GM21423 (cell line): ENCODE data around the gene HEXIM1.
"Not testable (repeated sequence)": the region's sequence is repeated elsewhere in the genome, so short reads cannot be mapped to it uniquely, and the experiment has no call there.

Source experiments
- ATAC-seq: cut with Tn5 transposase; IDR thresholded peaks from one replicate; pipeline ENCODE4 v1.9.1; 2021; ENCODE audit warnings: mild to moderate bottlenecking, moderate library complexity; ENCODE audit not compliant: unreplicated experiment

Gene HEXIM1

DNA sequence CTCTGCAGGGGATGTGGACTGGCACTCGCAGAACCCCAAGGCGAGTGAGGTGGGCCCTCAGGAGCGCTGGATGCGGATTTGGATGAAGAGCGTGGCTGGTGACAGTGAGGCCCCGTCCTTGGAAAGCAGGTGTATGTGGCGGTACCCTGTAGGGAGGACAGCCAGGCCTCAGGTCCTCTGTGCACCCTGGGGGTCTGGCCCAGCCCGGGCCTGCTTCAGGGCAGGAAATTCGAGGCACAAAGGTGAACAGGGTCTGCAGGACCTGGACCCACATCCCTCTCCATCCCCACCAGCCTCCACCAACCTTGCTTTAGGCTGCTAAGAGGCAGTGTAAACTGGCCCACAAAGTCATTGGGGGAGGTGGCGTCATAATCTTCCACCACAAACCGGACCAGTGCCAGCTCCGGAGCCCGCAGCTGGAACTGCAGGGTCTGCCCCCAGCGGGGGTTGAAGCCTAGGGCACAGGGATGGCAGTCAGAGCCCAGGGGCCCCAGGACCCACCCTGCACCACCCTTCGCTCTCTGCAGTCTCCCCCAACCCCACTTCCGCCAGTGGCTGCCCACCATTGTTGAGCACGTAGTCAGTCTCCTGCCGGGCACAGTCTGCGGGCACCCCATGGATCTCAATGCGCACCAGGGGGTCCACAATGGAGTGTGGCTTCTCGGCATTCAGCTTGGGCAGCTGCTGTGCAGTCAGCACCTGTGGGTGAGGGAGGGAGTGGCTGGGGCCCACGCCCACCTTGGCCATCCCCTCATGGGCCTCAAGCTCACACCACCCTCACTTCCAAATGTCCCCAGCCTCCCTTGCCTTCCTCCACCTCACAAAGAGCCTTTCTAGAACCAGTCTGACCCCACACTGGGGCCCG lies 35.5 kb upstream of the HEXIM1 start:
- no peak for ATAC-seq

DNA sequence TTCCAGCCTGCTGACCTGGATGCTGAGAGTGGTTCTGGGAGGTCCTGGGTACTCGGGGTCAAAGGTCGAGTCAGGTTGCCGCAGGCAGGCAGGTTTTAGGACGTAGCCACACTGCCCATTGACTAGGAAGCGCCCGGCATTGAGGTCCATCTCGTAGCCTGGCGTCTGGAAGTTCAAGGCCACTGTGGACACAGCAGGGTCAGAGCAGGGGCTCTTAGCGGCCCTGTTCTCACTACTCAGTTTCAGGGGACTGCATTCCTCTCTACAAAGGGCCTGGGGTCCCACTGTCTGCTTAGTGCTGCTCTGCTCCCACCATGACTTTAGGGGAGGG lies 34.9 kb upstream of the HEXIM1 start:
- no peak for ATAC-seq

DNA sequence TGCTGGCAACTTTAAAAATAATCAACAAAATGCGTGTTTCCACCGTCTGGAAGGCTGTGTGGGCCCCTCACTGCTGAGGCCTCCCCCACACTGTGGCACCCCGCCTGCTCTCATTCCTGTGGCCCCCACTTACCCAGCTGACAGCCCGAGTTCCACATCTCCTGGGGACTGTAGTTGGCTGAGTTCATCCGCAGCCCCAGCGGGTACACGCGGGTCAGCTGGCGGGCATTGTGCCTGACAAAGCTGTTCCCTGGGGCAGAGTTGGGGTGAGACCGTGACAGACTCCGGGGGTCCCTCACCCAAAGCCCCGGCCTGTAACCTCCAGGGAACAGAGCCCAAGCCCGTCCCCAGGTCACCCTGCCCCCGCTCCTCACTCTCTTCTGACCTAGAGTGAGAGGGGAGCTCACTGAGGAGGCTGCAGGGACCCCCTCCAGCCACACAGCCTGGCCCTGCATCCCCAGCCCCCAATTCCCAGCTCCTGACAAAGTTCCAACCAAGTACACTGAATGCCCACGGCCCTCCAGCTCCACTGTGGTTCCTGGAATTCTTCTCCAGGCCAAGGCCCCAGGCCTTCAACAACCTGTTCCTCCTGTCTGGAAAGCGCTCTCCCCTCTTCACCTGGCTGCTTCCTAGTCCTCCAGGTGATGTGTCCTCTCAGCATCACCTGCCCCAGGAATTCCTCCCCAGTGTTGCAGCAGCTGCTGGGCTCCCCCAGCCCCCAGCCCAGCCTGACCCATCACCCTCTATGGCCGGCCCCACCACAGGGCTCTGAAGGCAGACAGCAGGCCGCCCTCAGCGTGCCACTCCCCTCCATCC lies 34.0 kb upstream of the HEXIM1 start:
- no peak for ATAC-seq

DNA sequence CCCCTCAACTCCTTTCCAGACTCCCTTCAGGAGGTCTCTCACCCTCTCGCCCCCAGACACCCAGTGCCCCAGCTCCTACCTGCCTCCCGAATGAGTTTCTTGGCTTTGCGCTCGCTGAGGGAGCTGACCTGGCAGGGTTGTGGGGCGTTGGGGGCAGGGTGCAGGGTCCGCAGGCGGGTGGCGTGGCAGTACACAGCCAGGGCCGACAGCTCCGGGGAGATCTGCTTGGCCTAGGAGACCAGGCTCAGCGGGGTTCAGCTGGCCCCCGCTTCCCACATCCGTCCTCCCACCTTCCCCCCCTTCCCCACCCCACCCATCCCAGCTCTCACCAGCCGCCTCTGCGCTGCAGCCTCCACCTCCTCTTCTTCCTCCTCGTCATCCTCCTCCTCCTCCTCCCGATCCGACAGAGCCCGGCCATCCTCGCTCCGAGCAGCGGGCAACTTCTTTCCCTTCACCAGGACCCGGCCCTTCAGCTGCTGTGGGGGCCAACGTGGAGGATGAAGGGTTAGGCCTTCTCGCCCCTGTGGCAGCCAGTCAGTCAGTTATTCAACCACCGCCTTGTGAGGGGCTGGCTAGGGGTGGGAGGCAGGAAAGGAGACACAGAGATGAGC lies 33.2 kb upstream of the HEXIM1 start:
- no peak for ATAC-seq

DNA sequence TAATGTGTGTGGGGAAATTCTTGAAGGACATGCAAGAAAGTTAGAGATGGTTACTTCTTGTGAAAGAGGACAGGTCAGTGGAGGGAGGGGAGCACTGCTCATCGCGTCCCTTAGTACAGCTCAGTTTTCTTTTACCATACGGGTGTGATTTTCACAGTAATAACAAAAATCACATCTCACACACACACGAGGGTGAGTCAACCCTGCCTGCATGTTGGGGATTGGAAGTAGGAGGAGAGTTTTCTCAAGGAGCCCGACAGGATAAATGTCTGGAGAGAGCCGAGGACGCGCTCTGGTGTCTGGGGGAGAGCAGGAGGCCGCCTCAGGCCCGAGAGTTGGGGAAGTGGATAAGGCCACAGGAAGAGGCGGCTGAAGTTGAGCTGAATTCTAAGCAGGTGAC lies 32.4 kb upstream of the HEXIM1 start:
- no peak for ATAC-seq

DNA sequence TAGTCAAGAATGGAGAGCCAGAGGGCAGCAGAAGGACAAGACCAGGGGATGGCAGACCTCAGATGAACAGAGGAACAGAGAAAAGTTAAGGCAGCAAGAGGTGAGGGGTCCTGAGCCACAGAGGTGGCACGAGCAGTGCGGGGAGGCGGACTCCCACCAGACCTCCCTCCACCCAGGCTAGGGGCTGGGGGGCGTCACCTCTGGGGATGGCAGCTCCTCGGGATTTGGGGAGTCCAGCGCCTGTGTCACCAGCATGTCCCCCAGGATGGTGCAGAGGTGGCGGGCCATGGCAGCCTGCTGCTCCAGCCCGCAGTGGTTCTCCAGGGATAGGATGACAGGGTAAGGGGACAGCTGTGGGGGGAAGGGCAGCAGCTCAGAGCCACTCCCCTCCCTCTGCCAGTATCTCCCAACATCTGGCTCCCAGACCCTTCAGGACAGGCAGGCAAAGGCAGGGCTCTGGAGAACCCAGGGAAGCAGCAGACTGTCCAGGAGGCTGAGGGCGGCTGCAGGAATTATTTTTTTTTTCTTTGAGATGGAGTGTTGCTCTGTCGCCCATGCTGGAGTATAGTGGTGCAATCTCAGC lies 31.8 kb upstream of the HEXIM1 start:
- ATAC-seq, result no peak

DNA sequence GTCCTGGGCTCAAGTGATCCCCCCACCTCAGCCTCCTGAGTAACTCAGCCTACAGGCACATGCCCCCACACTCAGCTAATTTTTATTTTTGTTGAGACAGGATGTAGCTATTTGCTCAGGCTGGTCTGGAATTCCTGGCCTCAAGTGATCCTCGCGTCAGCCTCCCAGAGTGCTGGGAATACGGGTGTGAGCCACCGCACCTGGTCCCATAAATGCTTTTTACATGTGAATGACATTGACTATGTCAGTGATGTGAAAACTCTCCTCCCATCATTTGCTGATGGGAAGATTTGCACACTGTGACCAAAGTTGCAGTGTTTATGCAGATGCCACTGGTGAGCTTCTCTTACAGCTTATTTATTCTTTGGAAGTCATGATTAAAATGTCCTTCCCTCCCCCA lies 30.9 kb upstream of the HEXIM1 start:
- ATAC-seq, result no peak

DNA sequence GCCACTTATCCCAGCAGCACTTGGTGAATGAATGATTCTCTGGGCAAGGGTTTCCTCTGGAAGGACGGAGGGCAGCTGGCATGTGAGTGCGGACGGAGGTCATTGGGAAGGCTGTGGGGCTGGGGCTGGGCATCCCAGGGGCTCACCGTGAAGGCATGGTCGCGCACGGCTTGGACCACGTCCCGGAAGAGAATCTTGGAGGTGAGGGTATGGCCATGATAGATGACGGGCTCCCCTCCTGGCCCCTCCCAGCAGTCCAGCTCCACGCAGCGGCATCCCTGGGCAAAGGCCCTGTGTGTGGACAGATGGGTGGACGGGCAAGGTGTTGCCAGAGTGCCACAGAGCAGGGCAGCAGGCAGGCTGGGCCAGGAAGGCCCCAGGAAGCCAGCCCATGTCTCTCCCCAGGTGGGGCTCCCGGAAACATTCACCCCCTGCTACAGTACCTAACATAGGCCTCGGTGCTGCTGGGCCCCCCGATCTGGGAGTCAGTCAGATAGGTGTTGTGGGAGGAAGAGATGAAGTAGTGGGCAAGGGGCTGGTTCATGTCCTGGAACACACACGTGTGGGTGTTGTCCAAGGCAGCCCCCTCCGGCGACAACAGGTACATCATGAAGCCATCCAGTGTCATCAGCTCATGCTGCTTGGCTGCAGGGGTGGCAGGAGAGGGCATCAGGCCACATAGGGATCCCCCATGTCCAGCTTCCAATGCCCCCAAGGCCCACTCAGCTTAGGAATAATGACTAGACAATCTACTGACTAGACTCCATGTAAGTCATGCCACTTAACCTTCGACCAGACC lies 30.2 kb upstream of the HEXIM1 start:
- no peak for ATAC-seq

DNA sequence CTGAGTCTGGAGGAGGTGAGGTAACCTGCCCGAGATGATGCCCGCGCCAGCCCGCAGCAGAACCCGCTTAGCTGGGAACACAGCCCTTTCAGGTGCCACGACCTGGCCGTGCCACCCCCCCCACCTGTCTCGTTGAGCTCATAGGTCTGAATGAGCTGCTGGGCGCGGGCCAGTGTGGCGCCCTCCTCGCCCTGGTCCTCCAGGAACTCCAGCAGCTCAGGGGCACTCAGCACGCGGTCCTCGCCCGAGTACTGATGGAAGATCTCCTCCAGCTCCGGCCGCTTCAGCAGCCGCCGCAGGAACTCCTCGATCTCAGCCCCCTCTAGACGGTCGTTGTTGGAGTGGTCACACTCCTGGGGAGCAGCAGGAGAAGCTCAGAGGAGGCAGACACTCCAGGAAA lies 29.6 kb upstream of the HEXIM1 start:
- no peak for ATAC-seq

DNA sequence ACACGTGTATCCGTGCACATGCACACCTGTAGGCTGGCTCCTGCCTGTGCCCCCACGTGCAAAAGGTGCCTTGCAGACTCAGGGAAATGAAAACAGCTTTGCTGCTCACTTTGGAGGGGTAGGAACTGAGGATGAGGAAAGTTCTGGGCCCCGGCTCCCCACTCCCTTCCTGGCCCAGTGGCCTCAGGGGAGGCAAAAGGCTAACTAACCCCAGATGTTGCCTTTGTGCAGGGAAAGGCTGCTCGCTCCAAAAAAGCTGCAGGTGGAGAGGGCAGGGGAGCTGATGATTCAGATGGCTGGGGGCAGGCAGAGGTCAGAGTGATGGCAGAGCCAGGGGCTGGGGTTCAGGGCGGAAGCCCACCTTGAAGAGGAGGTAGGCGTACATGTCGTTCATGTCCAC lies 28.3 kb upstream of the HEXIM1 start:
- ATAC-seq, result no peak

DNA sequence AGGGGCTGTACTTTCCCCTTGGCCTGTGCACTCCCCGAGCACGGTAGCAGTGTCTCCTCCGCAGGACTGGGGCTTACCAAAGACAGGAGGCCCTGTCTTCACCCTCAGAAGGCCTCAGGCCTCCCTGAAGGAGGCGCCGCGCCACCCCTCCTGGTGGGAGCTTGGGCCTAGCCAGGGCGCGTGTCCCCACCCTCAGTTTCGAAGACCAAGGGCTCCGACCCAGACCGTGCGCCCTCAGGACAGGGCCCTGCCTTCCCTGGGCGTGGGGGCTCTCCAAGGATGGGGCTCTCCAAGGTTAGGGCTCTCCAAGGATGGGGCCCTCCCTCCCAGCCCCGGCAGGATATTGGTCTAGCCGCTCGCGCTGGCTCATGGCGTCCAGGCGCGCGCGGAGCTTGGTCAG lies 27.7 kb upstream of the HEXIM1 start:
- ATAC-seq, result no peak

DNA sequence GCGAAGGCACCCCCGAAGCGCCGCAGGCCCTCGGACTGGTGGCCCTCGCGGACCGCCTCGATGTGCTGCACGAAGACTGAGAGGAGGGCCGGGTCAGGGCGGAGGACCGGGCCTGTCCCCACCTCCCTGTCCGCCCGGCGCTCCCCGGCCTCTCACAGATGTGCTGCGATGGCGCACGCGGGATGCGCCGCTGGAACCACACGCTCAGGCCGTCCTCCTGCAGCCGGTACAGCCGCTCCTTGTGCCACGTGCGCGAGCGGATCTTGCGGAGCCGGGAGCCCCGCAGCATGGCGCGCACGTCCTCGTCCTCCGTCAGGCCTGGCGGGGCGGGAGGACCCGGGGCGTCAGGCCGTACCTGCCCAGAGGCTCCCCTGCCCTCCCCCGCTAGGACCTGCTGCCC lies 27.2 kb upstream of the HEXIM1 start:
- no peak for ATAC-seq

DNA sequence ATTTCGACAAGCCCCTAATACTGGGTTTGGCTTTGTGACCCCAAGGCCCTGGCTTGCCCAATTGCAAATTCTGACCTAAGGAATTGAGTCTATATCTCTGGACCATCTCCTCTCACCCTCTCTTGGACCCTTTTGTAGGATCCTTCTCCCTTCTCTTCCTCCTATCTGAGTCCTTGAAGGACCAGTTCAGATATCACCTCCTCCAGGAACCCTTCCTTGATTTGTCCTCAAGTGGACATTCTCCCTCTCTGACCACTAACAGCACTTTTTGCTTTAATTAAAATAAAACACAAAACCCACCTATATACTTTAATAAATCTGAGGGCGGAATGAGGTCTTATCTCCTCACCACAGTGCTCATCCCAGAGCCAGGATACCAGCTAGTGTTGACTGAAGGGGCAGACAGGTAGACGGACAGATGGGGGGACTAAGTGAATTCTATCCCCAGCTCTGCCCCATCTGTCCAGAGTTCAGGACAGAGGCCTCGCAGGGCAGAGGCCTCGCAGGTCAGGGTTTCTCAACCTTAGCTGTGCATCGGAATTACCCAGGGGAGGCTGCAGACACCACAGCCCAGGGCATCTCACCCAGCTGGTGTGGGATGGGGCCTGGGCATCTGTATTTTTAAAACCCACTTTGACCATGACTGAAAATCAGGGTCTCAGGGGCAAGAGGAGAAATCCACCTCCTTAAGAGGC lies 25.1 kb upstream of the HEXIM1 start:
- no peak for ATAC-seq

DNA sequence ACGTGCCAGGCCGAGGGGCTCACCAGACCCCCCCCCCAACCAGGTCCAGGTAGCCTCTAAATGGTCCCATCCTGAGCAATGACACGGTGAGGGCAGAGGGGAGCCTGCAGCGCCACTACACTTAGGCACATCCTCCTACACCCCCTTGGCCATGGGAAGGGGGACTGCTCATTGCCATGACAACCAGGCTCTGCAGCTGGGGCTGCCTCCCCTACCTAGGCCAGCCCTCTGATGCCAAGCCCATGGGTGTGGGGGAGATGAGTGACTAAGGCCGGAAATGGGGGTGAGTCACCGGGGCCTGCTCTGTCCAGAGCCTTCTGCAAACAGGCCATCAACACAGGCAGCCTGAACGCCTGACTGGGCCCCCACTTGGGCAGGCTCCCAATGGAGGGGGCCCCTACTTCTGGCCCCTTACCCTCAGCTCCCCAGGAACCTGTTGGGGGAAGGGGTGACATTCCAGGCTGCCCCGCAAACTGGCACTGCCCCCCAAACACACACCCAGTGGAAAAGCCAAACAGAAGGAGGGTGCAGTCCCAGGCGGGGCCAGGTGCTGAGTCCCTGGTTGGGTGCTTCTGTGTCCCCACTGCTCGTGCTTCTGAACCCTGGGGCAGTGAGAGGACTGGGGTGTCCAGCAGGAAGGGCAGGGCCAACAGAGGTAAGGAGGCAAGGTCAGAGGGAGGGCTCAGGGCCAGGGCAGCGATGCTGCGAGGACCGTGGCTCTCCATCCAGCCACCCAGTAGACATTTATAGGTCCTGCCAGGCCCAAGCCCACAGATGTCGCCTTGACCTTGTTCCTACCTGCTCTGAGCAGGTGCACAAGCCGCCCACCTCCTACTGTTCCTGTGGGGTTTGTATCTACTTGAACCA lies 24.1 kb upstream of the HEXIM1 start:
- ATAC-seq, result no peak

DNA sequence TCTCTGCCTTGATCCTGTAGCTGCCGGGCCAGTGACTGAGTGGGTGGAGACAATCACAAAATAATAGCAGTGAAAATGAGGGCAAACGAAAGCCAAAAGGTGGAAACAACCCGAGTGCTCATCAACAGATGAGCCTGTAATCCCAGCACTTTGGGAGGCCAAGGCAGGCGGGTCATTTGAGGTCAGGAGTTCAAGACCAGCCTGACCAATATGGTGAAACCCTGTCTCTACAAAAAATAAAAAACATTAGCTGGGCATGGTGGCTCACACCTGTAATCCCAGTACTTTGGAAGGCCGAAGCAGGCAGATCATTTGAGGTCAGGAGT lies 23.5 kb upstream of the HEXIM1 start:
- ATAC-seq, result not testable (repeated sequence)

DNA sequence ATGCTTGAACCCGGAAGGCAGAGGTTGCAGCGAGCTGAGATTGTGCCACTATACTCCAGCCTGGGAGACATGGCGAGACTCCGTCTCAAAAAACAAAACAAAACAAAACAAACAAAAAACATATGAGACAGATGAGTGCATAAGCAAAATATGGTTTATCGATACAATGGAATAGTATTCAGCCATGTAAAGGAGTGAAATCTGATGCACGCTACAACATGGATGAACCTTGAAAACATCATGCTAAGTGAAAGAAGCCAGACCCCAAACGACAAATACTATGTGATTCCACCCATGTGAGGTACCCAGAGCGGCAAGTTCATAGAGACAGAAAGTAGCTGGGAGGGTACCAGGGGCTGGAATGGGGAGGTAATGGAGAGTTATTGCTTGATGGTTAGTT lies 22.8 kb upstream of the HEXIM1 start:
- ATAC-seq, result no peak

DNA sequence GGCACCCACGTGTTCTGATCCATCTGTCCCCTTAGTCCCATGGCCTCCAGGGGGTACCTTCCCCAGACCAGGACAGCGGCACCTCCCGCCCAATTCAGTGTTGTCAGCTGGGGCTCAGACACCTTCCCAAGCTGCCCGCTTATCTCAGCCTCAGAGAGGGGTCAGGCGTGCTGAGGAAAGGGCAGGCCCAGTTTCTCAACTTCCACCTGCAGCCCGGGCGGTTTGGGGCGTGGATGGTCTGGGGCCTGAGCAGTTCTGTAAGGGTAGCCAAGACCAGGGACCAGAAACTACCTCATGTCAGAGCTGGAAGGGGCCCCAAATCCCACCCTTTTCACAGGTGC lies 21.1 kb upstream of the HEXIM1 start:
- ATAC-seq, result no peak

DNA sequence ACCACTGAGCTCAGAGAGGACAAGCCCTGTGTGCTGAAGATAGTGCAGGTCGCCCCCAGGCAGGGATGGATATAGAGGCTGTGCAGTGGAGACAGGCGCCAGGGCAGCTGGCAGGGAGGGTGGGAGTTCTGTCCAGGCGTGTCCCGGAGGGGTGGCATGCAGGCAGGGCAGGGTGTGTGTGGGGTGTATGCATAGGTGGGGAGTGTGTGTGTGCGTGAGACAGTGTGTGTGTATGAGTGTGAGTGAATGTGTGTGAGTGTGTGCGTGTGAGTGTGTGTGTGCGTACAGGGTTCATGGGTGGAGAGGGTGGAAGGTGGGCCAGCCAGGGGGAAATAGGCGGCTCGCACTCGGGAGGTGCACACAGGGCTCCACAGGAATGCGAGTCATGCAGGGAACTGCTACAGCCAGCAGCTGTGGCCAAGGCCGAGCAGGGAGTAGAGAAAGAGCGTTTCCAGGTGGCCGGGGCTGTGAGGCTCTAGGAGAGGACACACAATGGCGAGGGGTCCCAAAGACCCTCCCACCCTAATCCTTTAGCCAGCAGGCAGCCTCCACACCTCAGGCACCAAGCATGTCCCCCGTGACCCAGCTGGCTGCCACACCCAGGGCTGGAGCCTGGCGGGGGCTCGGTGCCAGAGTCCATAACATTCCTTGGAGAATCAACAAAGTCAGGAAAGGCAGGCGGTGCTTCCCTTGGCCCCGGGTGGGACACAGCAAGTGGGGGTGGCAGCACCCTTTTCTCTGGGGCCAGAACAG lies 20.6 kb upstream of the HEXIM1 start:
- no peak for ATAC-seq

DNA sequence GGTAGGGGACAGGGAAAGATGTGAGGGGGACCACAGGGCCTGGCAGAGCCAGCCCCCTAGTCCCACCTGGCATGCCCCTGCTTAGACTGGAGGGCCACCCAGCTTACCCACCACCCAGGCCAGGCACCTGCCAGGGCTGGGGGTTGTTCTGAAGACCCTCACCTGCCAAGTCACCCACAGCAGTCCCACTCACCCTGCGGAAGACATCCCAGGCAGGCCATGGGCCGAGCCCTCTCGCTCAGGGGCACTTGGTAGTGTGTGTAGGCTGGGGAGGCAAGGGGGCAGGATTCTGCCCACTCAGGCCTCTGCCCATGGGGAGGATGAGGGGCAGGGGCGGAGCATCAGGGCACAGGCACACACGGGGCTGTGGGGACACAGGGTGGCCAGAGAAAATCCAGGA lies 19.9 kb upstream of the HEXIM1 start:
- no peak for ATAC-seq
